ENCODE results near the gene MAPKAP1. TPM values are rescaled to one million over a fixed set of nuclear protein-coding genes. Genes with fewer than 3 reads are reported as not detected.

The MAPKAP1 gene
- polyA plus RNA-seq, 3 donors: 39.9 to 57.5 (median 44.1) TPM

DNA sequence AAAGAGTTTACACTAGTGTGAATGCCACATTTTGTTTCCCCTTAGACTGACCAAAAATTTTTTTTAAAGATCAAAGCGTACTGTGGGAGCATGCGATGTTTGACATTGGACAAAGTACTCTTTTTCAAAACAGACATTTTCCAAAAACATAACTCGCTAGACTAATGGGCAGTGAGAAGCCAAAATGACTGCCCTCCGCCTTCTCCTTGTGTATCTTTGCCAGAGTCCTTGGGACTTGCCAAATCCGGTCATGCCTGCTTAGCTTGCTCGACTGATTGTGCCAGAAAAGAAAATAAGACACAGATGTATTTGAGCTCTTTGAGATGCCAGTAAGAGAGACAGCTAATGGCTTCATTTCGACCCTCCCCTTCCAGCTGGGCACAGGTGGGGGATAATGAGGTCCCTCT lies 157.5 kb downstream of the MAPKAP1 start:
- peaks cover 24 to 35% of the 10 kb centered on the region in 2 donors for H3K36me3 Mint-ChIP-seq
- Histone ChIP-seq H2AFZ (ENCODE audit: insufficient read depth, low read depth, low read length, poor library complexity, severe bottlenecking) (no peak overlapping the region), H3K27ac (ENCODE audit: low read depth in 1 of 2, low read length in 2 of 2) (no peak overlapping the region), H3K4me3 (replicated peaks in 1 of 3; ENCODE audit: low read depth in 2 of 3, low read length in 3 of 3) (no peak overlapping the region), H3K79me2 (ENCODE audit: insufficient read depth, low read length) (no peaks in the 10 kb centered on the region), H3K9me3 (replicated peaks in 1 of 2; ENCODE audit: control insufficient read depth in 1 of 2, insufficient read depth in 1 of 2, low read length in 2 of 2) (no peaks in the 10 kb centered on the region), H3K4me2 (replicated peaks; ENCODE audit: extremely low read depth, low read length, poor library complexity, severe bottlenecking) (no peak overlapping the region), H3K9ac (ENCODE audit: insufficient read depth, low read length, poor library complexity, severe bottlenecking) (no peak overlapping the region), H4K20me1 (ENCODE audit: insufficient read depth, low read length) (peaks cover 5% of the 10 kb centered on the region), H3K4me1 (ENCODE audit: control insufficient read depth in 1 of 2, insufficient read depth in 2 of 2, low read length in 2 of 2) (no peaks in the 10 kb centered on the region), H3K36me3 (replicated peaks in 1 of 2; ENCODE audit: control insufficient read depth in 1 of 2, insufficient read depth in 2 of 2, low read length in 2 of 2) (peaks cover 16 to 56% of the 10 kb centered on the region in 2 donors), H3K27me3 (ENCODE audit: control insufficient read depth in 2 of 2, insufficient read depth in 2 of 2, low read length in 2 of 2) (no peaks in the 10 kb centered on the region)
- H3K27me3 Mint-ChIP-seq (ENCODE audit: low read depth in 3 of 3): peaks cover 0 to 2% (median 2%) of the 10 kb centered on the region in 3 donors
- H3K9me3 Mint-ChIP-seq: peaks cover 0 to 2% (median 0%) of the 10 kb centered on the region in 7 donors
- H3K4me1 Mint-ChIP-seq: no peaks in the 10 kb centered on the region
- H3K27ac Mint-ChIP-seq: no peak overlapping the region
- TF ChIP-seq, protein P1, sequence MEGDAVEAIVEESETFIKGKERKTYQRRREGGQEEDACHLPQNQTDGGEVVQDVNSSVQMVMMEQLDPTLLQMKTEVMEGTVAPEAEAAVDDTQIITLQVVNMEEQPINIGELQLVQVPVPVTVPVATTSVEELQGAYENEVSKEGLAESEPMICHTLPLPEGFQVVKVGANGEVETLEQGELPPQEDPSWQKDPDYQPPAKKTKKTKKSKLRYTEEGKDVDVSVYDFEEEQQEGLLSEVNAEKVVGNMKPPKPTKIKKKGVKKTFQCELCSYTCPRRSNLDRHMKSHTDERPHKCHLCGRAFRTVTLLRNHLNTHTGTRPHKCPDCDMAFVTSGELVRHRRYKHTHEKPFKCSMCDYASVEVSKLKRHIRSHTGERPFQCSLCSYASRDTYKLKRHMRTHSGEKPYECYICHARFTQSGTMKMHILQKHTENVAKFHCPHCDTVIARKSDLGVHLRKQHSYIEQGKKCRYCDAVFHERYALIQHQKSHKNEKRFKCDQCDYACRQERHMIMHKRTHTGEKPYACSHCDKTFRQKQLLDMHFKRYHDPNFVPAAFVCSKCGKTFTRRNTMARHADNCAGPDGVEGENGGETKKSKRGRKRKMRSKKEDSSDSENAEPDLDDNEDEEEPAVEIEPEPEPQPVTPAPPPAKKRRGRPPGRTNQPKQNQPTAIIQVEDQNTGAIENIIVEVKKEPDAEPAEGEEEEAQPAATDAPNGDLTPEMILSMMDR (IDR thresholded peaks at IDR 0.05): no peak
- 92% methylated on average over 2 of the region's 7 CpGs for WGBS (ENCODE audit: insufficient coverage)
- intact Hi-C loops (cut with micrococcal nuclease): no loop called here
- DNase-seq: no peak
- no peak overlapping the region for H3K4me3 Mint-ChIP-seq

DNA sequence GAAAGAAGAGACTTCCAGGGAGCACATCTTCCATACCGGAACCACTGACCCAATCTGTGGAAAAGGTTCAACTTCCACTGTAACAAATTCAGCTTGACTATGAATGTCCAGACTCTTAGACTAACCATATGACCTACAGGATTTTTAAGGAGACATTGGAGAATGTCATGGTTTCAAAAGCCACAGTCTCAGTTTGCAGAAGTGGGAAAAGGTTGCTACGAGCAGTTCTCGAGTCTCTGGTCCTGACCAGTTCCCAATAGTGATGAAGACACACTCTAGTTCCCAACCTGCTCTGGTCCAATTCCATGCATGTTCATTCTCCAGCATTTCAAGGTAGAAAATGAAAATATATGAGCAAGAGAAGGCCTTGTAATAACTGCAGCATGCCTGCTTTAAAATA lies 158.0 kb downstream of the MAPKAP1 start:
- no peak overlapping the region for H3K4me3 Mint-ChIP-seq

More for the DNA sequence above, 158.0 kb downstream of the MAPKAP1 start:
- Mint-ChIP-seq H3K27ac (no peak overlapping the region), H3K9me3 (peaks cover 0 to 2% (median 0%) of the 10 kb centered on the region in 7 donors), H3K4me1 (no peaks in the 10 kb centered on the region), H3K36me3 (peaks cover 21 to 33% of the 10 kb centered on the region in 2 donors), H3K27me3 (ENCODE audit: low read depth in 3 of 3) (peaks cover 0 to 2% (median 2%) of the 10 kb centered on the region in 3 donors)
- Histone ChIP-seq H3K36me3 (replicated peaks in 1 of 2; ENCODE audit: control insufficient read depth in 1 of 2, insufficient read depth in 2 of 2, low read length in 2 of 2) (peaks cover 16 to 52% of the 10 kb centered on the region in 2 donors), H3K4me3 (replicated peaks in 1 of 3; ENCODE audit: low read depth in 2 of 3, low read length in 3 of 3) (no peak overlapping the region), H3K27ac (ENCODE audit: low read depth in 1 of 2, low read length in 2 of 2) (no peak overlapping the region), H4K20me1 (ENCODE audit: insufficient read depth, low read length) (peaks cover 5% of the 10 kb centered on the region), H3K27me3 (ENCODE audit: control insufficient read depth in 2 of 2, insufficient read depth in 2 of 2, low read length in 2 of 2) (no peaks in the 10 kb centered on the region), H2AFZ (ENCODE audit: insufficient read depth, low read depth, low read length, poor library complexity, severe bottlenecking) (no peak overlapping the region), H3K79me2 (ENCODE audit: insufficient read depth, low read length) (no peaks in the 10 kb centered on the region), H3K4me2 (replicated peaks; ENCODE audit: extremely low read depth, low read length, poor library complexity, severe bottlenecking) (no peak overlapping the region), H3K4me1 (ENCODE audit: control insufficient read depth in 1 of 2, insufficient read depth in 2 of 2, low read length in 2 of 2) (no peaks in the 10 kb centered on the region), H3K9ac (ENCODE audit: insufficient read depth, low read length, poor library complexity, severe bottlenecking) (no peak overlapping the region), H3K9me3 (replicated peaks in 1 of 2; ENCODE audit: control insufficient read depth in 1 of 2, insufficient read depth in 1 of 2, low read length in 2 of 2) (no peaks in the 10 kb centered on the region)
- WGBS (ENCODE audit: insufficient coverage): 0% methylated on average over 2 of the region's 3 CpGs
- intact Hi-C loops (cut with micrococcal nuclease): no loop called here
- TF ChIP-seq, protein P1 (IDR thresholded peaks at IDR 0.05): no peak
- DNase-seq: no peak
